DND-41 (cell line): Measurements from ENCODE around the gene LGALS7.
"Not testable (repeated sequence)": the region's sequence is repeated elsewhere in the genome, so short reads cannot be mapped to it uniquely, and the experiment has no call there.

ENCODE experiments used
- EZH2 ChIP-seq: IDR thresholded peaks from 3 replicates; pipeline ENCODE4 v1.6.1; 2012; ENCODE audit warnings: borderline replicate concordance, low read depth, mild to moderate bottlenecking, moderate library complexity, low read length, inconsistent platforms; ENCODE audit not compliant: severe bottlenecking
- TF ChIP-seq, protein P1 (sequence below): IDR thresholded peaks from 2 replicates; pipeline ENCODE4 v1.5.1; 2012; ENCODE audit warnings: borderline replicate concordance, low read length, moderate library complexity, mild to moderate bottlenecking; ENCODE audit not compliant: poor library complexity, severe bottlenecking; ENCODE audit errors: extremely low read depth

DNA sequence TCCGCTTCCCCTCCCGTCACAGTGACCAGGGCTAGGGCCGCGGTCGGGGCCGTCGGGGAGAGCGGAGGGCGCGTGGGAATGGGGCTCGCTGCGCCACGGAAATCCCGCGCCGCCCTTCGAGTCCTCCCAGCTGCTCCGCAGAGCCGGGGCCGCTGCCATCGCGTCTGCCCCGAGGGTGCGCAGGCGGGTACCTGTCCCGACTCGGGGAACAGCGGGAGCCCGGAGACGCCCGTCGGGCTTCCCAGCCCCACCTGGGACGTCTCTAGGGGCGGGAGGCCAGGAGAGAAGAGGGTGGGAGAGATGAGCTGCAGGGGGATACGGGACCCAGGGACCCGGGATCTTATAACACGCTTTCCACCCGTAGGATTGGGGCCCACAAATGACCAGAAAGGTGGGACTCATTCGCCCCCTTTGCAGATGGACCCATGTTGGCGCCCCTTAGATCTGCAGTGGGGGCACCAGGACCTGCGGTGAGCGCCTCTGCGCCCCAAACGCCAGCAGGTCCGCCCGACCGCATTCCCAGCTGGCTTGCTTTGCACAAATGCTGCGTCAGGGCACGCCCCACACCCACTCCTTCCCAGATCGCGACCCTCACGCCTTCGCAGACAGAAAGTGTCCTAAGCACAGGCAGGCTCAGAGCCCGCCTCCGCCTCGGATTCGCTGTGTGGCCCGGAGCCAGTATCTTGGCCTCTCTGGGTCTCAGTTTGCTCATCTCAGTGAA is 2.9 kb downstream of the LGALS7 start:
- TF ChIP-seq EZH2: not testable (repeated sequence)
- TF ChIP-seq, protein P1, sequence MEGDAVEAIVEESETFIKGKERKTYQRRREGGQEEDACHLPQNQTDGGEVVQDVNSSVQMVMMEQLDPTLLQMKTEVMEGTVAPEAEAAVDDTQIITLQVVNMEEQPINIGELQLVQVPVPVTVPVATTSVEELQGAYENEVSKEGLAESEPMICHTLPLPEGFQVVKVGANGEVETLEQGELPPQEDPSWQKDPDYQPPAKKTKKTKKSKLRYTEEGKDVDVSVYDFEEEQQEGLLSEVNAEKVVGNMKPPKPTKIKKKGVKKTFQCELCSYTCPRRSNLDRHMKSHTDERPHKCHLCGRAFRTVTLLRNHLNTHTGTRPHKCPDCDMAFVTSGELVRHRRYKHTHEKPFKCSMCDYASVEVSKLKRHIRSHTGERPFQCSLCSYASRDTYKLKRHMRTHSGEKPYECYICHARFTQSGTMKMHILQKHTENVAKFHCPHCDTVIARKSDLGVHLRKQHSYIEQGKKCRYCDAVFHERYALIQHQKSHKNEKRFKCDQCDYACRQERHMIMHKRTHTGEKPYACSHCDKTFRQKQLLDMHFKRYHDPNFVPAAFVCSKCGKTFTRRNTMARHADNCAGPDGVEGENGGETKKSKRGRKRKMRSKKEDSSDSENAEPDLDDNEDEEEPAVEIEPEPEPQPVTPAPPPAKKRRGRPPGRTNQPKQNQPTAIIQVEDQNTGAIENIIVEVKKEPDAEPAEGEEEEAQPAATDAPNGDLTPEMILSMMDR: not testable (repeated sequence)
